A549 (cell line): Measurements from ENCODE around the gene RFWD3.

Experiments used
- BHLHE40 ChIP-seq: IDR thresholded peaks from 2 replicates; pipeline ENCODE4 v1.6.1; 2012; ENCODE audit warnings: low read depth, low read length, inconsistent platforms
- EP300 ChIP-seq, 2 experiments: fragments of >200 bp; sonication (Bioruptor Twin); formaldehyde crosslinking; IDR thresholded peaks; 2 replicates in 1 of 2; 3 replicates in 1 of 2; pipeline ENCODE4 v1.6.1; 2016 to 2017
- ESRRA ChIP-seq: fragments of 150-350 bp; IDR thresholded peaks from 2 replicates; pipeline ENCODE4 v1.6.1; 2014; ENCODE audit warnings: mild to moderate bottlenecking, low read length, borderline replicate concordance
- JUN ChIP-seq, 2 experiments: fragments of >200 bp; sonication (Bioruptor Twin); formaldehyde crosslinking; IDR thresholded peaks; 2 replicates in 1 of 2; 3 replicates in 1 of 2; pipeline ENCODE4 v1.6.1; 2016 to 2017
- KDM1A ChIP-seq: fragments of 200-600 bp; sonication (generic); IDR thresholded peaks from 2 replicates; pipeline ENCODE4 v1.6.1; 2016; ENCODE audit warnings: low read depth, mild to moderate bottlenecking
- MAFK ChIP-seq: fragments of 450-650 bp; IDR thresholded peaks from 2 replicates; pipeline ENCODE4 v1.6.1; 2014; ENCODE audit not compliant: partially characterized antibody
- POLR2A ChIP-seq: IDR thresholded peaks from 2 replicates; pipeline ENCODE4 v1.6.1; 2012; ENCODE audit warnings: mild to moderate bottlenecking, low read length
- RAD21 ChIP-seq, 2 experiments: fragments of >200 bp in 1 of 2; sonication (Bioruptor Twin) in 1 of 2; formaldehyde crosslinking in 1 of 2; IDR thresholded peaks in 1 of 2; conservative IDR thresholded peaks in 1 of 2; 2 replicates in 1 of 2; 3 replicates in 1 of 2; pipeline ENCODE4 v1.6.1; 2012 to 2018; ENCODE audit warnings: inconsistent platforms in 1 of 2
- RNF2 ChIP-seq: fragments of 200-600 bp; sonication (generic); IDR thresholded peaks from 2 replicates; pipeline ENCODE4 v1.6.1; 2016; ENCODE audit warnings: low read depth, mild to moderate bottlenecking, antibody characterized with exemption, moderate library complexity, borderline replicate concordance
- ZFP36 ChIP-seq: fragments of 450-650 bp; IDR thresholded peaks from 2 replicates; pipeline ENCODE4 v1.6.1; 2014; ENCODE audit warnings: borderline replicate concordance; ENCODE audit not compliant: partially characterized antibody
- TF ChIP-seq, protein P1 (sequence below): fragments of >200 bp; sonication (Bioruptor Twin); formaldehyde crosslinking; IDR thresholded peaks from 3 replicates; pipeline ENCODE4 v1.5.1; 2016
- TF ChIP-seq, protein P2 (sequence below): IDR thresholded peaks from 2 replicates; pipeline ENCODE4 v1.6.1; 2012

DNA sequence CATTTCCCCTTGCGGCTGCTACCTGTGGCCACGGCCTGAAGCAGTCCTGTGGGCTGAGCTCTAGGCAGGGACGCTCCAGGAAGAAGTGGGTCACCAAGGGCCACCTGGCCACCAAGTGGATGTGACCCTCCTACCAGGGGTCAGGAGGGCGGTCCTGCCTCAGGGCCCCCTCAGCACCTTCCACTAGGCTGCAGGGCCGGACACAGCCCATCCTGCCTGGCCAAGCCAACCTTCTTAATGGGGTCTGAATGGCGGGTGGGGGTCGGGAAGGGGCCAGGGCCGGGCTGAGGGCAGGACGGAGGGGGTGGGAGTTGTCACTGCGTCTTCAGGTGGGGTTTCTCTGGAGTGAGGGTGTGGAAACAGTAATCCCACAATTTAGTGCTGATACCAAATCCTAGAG is 47.2 kb upstream of the RFWD3 start:
- TF ChIP-seq POLR2A (no peak), MAFK (no peak), BHLHE40 (no peak), RNF2 (no peak), RAD21 (conservative IDR thresholded peaks at IDR 0.05 in 1 of 2, IDR thresholded peaks at IDR 0.05 in 1 of 2) (no peak), KDM1A (no peak), ESRRA (no peak), JUN (IDR thresholded peaks at IDR 0.05) (no peak), ZFP36 (no peak), EP300 (IDR thresholded peaks at IDR 0.05) (no peak)
- TF ChIP-seq, protein P1, sequence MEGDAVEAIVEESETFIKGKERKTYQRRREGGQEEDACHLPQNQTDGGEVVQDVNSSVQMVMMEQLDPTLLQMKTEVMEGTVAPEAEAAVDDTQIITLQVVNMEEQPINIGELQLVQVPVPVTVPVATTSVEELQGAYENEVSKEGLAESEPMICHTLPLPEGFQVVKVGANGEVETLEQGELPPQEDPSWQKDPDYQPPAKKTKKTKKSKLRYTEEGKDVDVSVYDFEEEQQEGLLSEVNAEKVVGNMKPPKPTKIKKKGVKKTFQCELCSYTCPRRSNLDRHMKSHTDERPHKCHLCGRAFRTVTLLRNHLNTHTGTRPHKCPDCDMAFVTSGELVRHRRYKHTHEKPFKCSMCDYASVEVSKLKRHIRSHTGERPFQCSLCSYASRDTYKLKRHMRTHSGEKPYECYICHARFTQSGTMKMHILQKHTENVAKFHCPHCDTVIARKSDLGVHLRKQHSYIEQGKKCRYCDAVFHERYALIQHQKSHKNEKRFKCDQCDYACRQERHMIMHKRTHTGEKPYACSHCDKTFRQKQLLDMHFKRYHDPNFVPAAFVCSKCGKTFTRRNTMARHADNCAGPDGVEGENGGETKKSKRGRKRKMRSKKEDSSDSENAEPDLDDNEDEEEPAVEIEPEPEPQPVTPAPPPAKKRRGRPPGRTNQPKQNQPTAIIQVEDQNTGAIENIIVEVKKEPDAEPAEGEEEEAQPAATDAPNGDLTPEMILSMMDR, result no peak
- TF ChIP-seq, protein P2, sequence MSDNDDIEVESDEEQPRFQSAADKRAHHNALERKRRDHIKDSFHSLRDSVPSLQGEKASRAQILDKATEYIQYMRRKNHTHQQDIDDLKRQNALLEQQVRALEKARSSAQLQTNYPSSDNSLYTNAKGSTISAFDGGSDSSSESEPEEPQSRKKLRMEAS, result no peak
